ENCODE data around the gene TMEM38B.

DNA sequence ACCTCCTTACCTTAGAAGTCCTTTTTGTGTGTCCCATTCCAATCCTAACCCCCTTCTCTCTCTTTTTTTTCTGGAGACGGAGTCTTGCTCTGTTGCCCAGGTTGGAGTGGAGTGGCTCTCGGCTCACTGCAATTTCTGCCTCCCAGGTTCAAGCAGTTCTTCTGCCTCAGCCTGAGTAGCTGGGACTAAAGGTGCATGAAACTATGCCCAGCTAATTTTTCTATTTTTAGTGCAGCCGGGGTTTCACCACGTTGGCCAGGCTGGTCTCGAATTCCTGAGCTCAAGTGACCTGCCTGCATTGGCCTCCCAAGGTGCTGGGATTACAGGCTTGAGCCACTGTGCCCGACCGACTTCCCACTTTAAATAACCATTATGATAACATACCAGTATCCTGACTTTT lies 17.5 kb downstream of the TMEM38B start:
- TF ChIP-seq CTCF (IDR thresholded peaks at IDR 0.05; ENCODE audit: insufficient read depth, low read length) (no peak), POLR2AphosphoS5 (IDR thresholded peaks at IDR 0.05; ENCODE audit: low read depth) (no peak), REST (IDR thresholded peaks at IDR 0.05; ENCODE audit: insufficient replicate concordance, low read depth) (no peak), SPI1 (IDR thresholded peaks at IDR 0.05; ENCODE audit: borderline replicate concordance, low read depth) (no peak), GABPA (IDR thresholded peaks at IDR 0.05; ENCODE audit: low read depth) (no peak)

Measured in HL-60 (cell line).